HuH-7.5 (cell line): Measurements from ENCODE around the gene EGF.
"Not testable (repeated sequence)": the region's sequence is repeated elsewhere in the genome, so short reads cannot be mapped to it uniquely, and the experiment has no call there.

Experiments
- DNase-seq: peaks from one replicate; pipeline ENCODE4 v3.0.0; 2011; ENCODE audit warnings: low spot score

The EGF gene

DNA sequence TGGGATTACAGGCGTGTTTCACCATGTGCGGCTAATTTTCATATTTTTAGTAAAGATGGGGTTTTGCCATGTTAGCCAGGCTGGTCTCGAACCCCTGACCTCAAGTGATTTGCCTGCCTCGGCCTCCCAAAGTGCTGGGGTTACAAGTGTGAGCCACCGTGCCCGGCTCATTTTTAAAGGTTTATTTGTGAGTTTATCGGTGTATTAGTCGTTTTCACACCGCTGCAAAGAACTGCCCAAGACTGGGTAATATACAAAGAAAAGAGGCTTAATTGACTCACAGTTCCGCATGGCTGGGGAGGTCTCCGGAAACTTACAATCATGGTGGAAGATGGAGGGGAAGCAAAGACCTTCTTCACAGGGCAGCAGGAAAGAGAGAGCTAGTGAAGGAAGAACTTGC, 126.5 kb downstream of the EGF start:
- DNase-seq, result not testable (repeated sequence)

DNA sequence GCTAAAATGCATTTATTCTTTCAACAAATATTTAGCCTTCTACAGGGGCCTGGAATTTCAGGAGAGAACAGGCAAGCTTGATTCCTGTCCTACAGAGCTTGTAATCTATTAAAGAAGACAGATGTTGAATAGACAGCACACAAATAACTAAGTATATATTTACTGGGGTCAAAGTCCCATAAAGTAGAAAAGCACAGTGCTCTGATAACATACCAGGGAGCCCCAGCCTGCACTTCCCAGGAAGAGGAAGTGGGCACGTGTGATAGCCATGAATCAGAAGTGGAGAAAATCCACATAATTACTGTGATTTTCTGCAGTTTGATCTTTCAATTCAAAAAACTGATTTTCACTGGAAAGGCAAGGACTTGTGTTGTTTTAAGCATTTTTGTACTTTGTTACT, 129.1 kb downstream of the EGF start:
- no peak for DNase-seq

DNA sequence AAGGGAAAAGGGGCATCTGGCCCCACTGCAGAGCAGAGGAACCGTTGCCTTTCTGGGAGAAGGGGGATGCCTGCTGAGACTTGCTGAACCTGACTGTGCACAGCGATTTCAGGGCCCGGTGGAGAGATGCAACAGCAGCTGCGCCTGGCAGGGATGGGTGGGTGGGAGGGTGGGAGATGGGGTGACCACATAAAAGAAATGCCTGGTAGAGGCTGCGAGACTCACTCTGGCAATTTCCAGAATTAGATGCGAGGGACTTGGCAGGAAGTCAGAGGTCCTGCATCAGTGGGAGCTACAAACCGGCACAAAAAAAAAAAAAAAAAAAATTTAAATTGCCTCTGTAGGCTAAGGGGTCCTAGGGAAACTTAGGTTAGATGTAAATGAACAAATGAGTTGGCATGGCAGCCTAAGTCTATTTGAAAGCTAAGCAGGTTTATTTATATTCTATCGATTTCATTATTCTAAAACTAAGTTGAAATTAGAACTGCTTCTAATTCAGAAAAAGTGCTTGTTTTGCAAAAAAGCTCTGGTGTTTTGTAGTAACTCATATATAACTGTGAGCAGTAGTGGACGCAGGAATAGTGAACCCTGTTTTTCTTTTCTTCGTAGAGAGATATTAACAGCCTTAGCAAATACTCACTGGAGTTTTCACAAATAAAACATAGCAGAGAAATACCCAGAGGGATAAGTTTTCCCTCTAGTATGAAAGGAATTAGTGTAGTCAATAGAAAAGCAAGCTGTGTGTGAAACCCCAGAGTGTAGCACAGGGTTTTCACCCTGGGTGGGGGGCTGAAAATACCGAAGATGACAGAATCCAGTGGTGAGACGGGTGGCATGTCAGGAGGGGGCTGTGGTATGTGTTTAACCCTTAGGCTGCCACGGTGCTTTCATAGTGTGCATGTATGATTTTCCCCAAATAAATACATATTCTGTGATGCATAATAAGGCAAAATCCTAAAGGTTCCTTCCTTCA, 130.1 kb downstream of the EGF start:
- no peak for DNase-seq

DNA sequence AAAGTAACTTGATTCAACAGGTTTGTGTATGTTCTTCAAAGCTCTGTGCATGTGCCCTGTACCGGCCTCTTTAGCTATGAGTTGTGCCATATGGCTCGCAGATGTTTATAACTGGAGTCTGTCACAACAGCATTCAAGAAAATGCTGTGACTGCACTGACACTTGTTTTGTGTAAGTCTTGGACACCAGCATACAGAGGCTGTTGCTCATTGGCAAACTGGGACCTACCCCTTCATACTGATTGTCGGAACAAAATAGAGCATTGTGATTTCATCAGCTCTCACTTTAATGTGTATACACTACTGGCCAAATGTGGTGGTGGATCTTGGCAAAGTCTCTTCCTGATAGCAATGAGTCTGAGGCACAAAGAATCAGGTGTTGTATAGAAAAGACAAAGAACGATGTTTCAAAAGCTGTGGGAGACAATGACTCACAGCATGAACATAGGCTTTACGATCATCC, 133.9 kb downstream of the EGF start:
- no peak for DNase-seq

GRCh38 chr4:110049951-110050925, 137.6 kb downstream of the EGF start:
- no peak for DNase-seq

DNA sequence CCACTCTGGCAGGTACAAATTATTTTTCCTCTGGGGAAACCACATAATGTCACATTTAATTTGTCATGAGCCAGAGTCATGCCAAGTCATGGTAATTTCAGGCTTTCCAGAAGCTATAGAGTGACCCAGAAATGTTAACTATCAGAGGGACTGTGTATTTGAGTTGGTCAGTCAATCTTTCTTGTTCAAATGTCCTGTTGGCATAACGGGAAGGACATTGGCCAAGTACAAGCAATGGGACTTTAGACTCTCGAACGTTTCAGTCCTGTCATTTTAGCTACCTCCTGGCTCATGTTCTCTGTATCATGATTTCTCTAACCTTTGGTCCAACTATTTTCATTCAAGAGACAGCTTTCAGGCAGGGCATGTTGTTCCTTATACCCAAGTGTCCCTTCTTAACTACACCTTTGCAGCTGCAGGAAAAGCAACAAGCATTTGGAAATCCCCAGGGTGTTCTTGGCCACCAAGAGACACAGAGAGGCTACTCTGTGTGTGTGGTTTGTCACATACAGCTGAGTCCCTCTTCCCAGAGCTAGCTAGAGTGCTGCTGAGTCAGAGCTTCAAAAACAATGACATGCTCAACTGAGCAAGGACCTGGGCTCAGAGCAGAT, 142.6 kb downstream of the EGF start:
- no peak for DNase-seq

- DNase-seq, result no peak
Measured at GRCh38 chr4:110058677-110059076, 146.0 kb downstream of the EGF start.

GRCh38 chr4:110059556-110060191, 147.0 kb downstream of the EGF start:
- no peak for DNase-seq

DNA sequence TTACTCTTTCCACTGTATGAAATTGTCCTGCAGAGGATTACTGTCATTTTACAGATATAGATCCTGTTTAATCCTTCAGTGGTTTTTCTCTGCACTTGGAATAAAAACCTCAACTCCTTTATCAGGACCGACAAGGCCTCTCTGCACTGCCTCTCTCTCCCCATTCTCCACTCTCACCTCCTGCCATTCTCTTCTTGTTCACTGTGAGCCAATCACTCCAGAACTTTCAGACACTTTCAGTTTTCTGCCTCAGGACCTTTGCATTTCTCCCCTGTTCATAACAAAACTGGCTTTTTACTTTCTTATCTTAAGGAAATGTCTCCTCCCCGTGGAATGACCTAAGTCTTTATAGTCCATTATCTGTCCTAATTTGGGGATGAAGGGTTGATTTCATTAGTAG, 148.4 kb downstream of the EGF start:
- no peak for DNase-seq
